Stimulated activated naive CD8-positive, alpha-beta T cell treated with anti-CD3 and anti-CD28 coated beads, Interleukin-15, amount 100 ng/mL, for 72 hours (primary cell): ENCODE results near the gene DCC.

Experiments used
- ATAC-seq: fragments of 150-1000 bp; cut with Tn5 transposase; 2 replicates; pipeline ENCODE4 v1.10.0; 2021; ENCODE audit warnings: mild to moderate bottlenecking, moderate library complexity
- DNase-seq, 2 donors: peaks; one replicate each; pipeline ENCODE4 v3.0.0; 2021 to 2022
- H3K27ac Mint-ChIP-seq, 2 donors: one replicate each; pipeline ENCODE4 v1.8.0; 2022; ENCODE audit warnings: mild to moderate bottlenecking in 2 of 2, mixed read lengths in 2 of 2, moderate library complexity in 2 of 2
- H3K27me3 Mint-ChIP-seq: one replicate; pipeline ENCODE4 v1.8.0; 2022; ENCODE audit warnings: mixed read lengths
- H3K4me1 Mint-ChIP-seq: one replicate; pipeline ENCODE4 v1.8.0; 2022; ENCODE audit warnings: mild to moderate bottlenecking, mixed read lengths
- H3K4me3 Mint-ChIP-seq, 2 donors: one replicate each; pipeline ENCODE4 v1.8.0; 2022; ENCODE audit warnings: mild to moderate bottlenecking in 2 of 2, mixed read lengths in 2 of 2, moderate library complexity in 1 of 2
- H3K9me3 Mint-ChIP-seq, 2 donors: one replicate each; pipeline ENCODE4 v1.8.0; 2022; ENCODE audit warnings: mixed read lengths in 2 of 2

DCC gene

DNA sequence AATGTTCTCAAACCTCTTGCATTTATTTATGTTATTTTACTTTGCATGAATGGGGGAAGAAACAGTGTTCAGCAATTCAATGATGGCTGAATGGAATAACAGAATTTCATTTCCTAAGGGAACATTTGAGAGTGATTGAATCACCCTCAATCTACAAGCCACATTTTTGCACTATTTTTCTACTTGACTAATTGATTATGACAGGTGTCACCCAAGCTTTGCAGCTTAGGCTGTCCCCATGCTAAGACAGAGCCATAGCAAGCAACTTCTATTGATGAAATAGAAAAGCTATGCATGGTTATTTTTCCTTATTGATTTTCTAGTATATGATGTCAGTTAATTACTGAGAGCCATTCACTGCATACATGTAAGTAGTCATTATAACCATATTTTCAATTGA, 795.7 kb downstream of the DCC start:
- DNase-seq, result no peak
- no peak for ATAC-seq
- Mint-ChIP-seq H3K27ac (no peak overlapping the region), H3K4me3 (no peak overlapping the region), H3K9me3 (peaks cover 11 to 15% of the 10 kb centered on the region in 2 donors), H3K27me3 (no peaks in the 10 kb centered on the region), H3K4me1 (no peaks in the 10 kb centered on the region)

DNA sequence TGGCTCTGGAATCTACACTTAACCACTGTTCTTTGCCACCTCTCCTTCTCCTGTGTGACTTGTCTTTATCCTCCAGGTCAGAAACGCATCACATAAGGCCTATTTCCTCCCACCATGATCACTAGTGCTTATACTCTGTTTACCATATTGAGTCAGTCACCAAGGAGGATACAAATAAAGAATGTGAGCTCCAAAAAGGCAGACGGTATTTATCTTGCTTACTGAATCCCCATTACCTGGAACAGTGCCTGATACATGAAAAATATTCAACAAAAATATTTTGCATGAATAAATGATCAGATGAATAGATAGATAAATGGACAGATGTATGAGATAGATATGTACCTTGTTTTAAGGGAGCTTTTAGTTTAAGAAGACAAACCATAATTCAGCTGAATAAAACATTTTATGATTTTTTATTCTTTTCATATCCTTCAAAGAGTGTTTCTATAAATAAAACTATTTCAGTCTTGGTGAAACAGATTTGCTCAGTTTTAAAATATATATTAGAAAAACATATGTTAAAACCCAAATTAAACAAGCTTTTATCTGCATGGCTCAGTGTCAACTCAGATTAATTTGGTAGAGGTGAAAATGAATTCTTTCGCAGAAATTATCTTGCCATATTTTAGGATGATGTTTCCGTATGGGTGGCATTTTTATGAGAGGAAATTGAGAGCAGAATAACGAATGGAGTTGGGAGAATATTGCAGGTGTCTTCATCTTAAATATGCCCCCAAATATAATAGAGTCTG, 799.9 kb downstream of the DCC start:
- Mint-ChIP-seq H3K27me3 (no peaks in the 10 kb centered on the region), H3K27ac (no peak overlapping the region)

DNA sequence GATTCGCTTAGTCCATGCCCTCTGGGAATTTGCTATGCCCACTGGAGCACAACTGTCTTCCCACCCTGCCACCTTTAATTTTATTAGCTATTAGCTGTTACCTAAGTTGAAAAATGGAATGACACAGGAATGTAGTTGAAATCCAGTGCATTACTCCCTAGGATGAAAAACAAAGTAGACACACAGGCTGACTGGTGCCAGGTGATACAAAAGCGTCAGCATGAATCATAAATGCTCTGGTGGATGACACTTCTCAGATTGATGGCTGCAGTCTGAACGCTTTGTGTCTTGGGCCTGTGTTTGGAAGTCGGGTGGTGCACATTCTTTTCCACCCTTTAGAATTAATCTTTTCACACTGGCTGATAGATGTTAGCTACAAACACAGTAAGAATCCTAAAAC, 802.0 kb downstream of the DCC start:
- H3K4me1 Mint-ChIP-seq, result no peaks in the 10 kb centered on the region
- H3K4me3 Mint-ChIP-seq, result no peak overlapping the region
- H3K27ac Mint-ChIP-seq, result no peak overlapping the region
- H3K9me3 Mint-ChIP-seq, result peaks cover 7 to 17% of the 10 kb centered on the region in 2 donors
- no peak for ATAC-seq
- no peaks in the 10 kb centered on the region for H3K27me3 Mint-ChIP-seq
- DNase-seq, result no peak

More for the DNA sequence above, 799.9 kb downstream of the DCC start:
- no peaks in the 10 kb centered on the region for H3K4me1 Mint-ChIP-seq
- H3K4me3 Mint-ChIP-seq, result no peak overlapping the region
- peaks cover 0 to 13% of the 10 kb centered on the region in 2 donors for H3K9me3 Mint-ChIP-seq
- ATAC-seq (no peak), DNase-seq (no peak)

DNA sequence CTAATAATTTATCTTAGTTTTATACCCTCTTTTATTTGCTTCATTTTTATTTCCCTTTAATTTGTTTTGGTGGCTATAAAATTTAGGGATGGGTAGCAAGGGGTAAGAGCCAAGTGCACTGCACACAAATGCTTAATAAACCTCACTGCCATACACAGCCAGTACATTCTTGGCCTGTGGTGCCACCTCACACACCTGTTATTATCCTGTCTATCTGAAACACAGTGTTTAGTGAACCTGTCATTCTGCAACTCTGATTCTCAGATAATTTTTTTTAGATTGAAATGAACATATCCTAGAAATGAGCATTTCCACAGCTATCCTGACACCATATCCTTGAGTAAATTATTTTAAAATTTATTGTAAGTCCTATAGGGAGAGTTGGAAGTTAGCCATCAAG, 807.5 kb downstream of the DCC start:
- Mint-ChIP-seq H3K27me3 (no peaks in the 10 kb centered on the region), H3K27ac (no peak overlapping the region), H3K4me1 (no peaks in the 10 kb centered on the region), H3K4me3 (no peak overlapping the region), H3K9me3 (peaks cover 9 to 13% of the 10 kb centered on the region in 2 donors)
- ATAC-seq, result no peak
- no peak for DNase-seq

DNA sequence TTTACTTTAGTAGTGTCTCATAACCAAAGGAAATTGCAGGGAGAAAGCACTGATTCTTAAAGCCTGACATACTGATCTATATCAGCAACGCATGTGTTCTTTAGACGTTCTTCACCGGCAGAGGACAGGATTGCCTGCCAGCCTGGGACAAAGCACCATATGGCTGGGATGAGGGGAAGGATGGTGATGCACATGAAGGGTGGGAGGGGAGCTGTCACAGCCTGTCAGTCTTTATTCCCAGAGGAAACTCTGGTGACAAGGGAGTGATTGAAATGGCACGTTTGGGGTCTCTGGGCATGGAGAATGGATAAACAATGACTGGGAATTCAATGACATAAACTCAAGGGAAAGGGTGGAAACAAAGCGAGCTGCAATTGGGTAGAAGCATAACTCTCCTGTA, 808.1 kb downstream of the DCC start:
- H3K4me3 Mint-ChIP-seq, result no peak overlapping the region
- no peak for ATAC-seq

DNA sequence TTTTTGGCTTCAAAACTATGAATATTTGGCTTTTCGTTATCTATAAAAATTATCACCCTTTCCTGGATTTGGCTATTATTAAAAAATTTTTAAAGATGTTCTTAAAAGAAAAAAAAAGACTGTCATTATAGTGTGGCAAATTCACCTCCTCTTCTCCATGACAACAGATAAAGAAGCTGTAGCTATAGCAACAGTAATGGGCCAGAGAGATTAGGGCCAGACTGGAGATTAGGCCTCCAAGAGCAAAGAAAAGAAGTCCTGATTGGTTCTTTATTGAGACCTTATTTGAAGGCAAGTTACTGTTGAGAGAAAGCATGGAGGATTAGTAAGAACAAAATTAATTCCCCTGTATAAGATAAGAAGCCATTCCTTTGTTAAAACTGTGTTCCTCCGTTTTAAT, 812.5 kb downstream of the DCC start:
- ATAC-seq (no peak), DNase-seq (no peak)
- peaks cover 5 to 6% of the 10 kb centered on the region in 2 donors for H3K9me3 Mint-ChIP-seq
- no peaks in the 10 kb centered on the region for H3K4me1 Mint-ChIP-seq
- H3K4me3 Mint-ChIP-seq, result no peak overlapping the region
- no peak overlapping the region for H3K27ac Mint-ChIP-seq
- no peaks in the 10 kb centered on the region for H3K27me3 Mint-ChIP-seq

More for the DNA sequence above, 808.1 kb downstream of the DCC start:
- Mint-ChIP-seq H3K4me1 (no peaks in the 10 kb centered on the region), H3K27ac (no peak overlapping the region), H3K9me3 (peaks cover 9 to 13% of the 10 kb centered on the region in 2 donors), H3K27me3 (no peaks in the 10 kb centered on the region)
- DNase-seq, result no peak

DNA sequence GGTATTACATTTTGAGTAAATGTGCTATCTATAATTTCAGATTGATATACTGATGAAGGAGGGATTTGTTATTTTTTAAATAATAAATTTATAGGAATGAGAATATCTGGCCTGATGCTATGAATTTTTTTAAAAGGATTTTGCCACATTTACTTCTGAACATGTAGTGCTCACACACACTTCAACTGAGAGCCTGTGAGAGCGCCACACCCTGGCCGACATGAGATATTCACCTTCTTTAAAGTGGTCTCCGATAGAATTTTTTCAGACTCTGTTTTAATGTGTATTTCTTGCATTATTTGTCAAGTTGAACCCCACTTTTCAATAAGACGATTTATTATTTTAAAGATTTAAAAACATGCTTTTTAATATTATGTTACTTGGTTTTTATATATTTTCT, 813.3 kb downstream of the DCC start:
- Mint-ChIP-seq H3K27ac (no peak overlapping the region), H3K4me1 (no peaks in the 10 kb centered on the region), H3K9me3 (peaks cover 2 to 5% of the 10 kb centered on the region in 2 donors), H3K4me3 (no peak overlapping the region), H3K27me3 (no peaks in the 10 kb centered on the region)
- no peak for ATAC-seq
- DNase-seq, result no peak

DNA sequence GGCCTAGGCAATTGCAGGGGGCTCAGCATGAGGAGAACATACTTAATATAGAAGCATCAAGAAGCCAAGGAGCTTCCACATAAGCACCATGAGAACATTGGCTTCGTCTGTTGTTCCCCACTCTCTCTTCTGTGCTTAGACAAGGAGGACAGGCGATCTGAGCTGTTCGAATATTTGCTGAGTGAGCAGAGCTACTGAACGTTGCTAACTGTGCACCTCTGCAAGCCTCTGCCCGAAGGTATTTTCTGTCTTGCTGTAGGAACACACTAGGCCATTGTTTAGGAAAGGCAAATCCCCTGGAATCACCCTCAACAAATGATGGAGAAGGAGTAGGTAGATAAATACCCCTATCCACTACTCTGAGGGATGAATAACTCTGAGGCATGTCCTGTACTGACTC, 813.8 kb downstream of the DCC start:
- Mint-ChIP-seq H3K9me3 (peaks cover 0 to 5% of the 10 kb centered on the region in 2 donors), H3K4me1 (no peaks in the 10 kb centered on the region), H3K27ac (no peak overlapping the region), H3K4me3 (no peak overlapping the region), H3K27me3 (no peaks in the 10 kb centered on the region)
- DNase-seq, result no peak
- no peak for ATAC-seq

DNA sequence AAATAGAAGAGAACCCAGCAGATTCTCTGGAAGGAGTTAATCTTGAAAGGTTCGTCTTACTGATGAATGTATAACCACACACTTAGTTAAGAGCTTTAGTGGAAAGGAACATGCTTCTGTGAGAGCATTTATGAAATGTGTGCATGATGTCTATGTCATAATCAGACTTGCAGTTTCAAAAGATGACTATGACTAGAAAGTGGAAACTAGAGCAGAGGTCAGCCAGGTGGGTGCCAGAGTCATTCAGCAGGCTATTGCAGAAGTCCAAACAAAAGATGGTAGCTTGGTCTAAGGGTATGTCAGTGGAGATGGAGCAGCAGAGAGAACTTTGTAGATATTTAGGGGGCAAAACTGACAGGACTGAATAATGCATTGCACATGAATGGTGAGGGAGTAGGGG, 825.8 kb downstream of the DCC start:
- no peaks in the 10 kb centered on the region for H3K4me1 Mint-ChIP-seq
- H3K4me3 Mint-ChIP-seq, result no peak overlapping the region
- DNase-seq (no peak), ATAC-seq (no peak)
- no peak overlapping the region for H3K27ac Mint-ChIP-seq
- peaks cover 7 to 9% of the 10 kb centered on the region in 2 donors for H3K9me3 Mint-ChIP-seq
- no peaks in the 10 kb centered on the region for H3K27me3 Mint-ChIP-seq

DNA sequence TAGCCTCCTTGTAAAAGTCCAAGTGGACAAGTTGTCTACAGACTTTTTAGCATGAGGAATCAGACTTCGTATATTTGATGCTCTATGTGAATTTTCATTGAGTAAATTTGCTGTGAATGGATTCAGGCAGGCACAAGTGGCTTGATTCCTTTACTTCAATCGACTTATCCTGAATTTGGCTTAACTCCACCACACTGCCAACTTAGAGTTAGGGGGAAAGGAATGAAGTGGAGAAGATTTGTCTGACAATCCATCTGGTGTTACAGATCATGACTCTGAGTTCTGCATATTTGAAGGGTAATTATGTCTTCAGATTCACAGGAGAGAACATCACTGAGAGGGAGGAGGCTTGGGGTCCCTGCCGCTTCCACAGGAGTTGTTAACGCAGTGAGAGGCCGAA, 829.3 kb downstream of the DCC start:
- DNase-seq (no peak), ATAC-seq (no peak)
- no peak overlapping the region for H3K4me3 Mint-ChIP-seq
- no peaks in the 10 kb centered on the region for H3K4me1 Mint-ChIP-seq
- H3K27ac Mint-ChIP-seq, result no peak overlapping the region
- no peaks in the 10 kb centered on the region for H3K9me3 Mint-ChIP-seq
- no peaks in the 10 kb centered on the region for H3K27me3 Mint-ChIP-seq

DNA sequence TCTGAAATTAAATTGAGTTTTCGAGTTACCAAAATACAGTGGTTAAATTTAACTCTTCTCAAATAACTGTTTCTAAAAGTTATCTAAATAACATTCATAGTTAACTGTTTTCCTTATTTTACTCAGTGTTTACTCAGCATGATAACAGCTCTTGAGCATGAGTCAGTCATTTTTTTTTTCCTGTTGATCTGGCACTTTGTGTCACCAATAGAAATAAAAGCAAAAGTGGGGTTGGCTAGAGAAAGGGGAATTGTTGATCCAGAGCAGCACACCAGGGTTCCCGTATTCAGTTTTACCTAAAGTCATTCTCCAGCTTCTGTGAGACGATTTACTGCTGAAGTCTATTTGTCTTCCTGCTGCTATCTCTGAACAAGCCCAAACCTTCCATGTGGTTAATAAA, 851.6 kb downstream of the DCC start:
- ATAC-seq, result no peak
- H3K4me1 Mint-ChIP-seq, result no peaks in the 10 kb centered on the region
- no peak overlapping the region for H3K27ac Mint-ChIP-seq
- H3K4me3 Mint-ChIP-seq, result no peak overlapping the region
- H3K9me3 Mint-ChIP-seq, result peaks cover 0 to 8% of the 10 kb centered on the region in 2 donors
- no peaks in the 10 kb centered on the region for H3K27me3 Mint-ChIP-seq
- DNase-seq, result no peak

DNA sequence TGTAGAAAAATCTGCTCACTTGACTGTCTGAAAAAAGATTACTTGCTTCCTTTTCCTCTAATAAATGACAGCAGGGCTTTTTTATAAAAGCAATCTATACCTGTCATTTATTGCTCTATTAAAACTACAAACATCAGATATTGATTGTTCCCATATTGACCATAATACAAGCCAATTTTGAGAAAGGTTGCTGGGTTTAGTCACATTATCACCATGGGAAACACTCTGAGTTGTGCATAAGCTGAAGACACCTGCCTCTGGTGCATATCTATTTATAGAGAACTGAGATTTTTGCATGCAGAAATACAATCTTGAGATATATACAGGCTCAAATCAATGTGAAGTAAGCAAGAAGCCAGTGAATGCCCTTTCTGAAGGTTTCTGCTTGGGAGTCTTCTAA, 853.9 kb downstream of the DCC start:
- Mint-ChIP-seq H3K27me3 (no peaks in the 10 kb centered on the region), H3K27ac (no peak overlapping the region), H3K4me3 (no peak overlapping the region), H3K4me1 (no peaks in the 10 kb centered on the region), H3K9me3 (peaks cover 0 to under 1% of the 10 kb centered on the region in 2 donors)
- DNase-seq (no peak), ATAC-seq (no peak)

DNA sequence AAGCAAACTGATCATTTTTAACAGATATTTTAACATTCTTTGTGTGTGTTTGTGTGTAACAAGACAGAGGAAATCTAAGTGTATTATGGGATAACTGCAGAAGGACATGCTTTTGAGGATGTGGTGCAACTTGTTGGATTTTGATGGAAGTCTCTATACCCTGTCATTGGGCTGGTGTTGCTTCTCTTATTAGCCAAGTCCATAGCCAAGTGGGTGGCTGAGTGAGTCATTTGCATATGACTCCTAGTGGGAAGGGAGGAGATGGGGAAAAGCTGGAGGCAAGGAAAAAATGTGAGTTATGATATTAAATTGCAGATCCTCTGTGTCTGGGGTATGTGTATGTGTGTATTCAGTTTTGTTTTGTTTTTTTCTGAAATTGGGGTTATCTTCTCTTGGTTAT, 879.9 kb downstream of the DCC start:
- DNase-seq (no peak), ATAC-seq (no peak)
- H3K4me1 Mint-ChIP-seq, result no peaks in the 10 kb centered on the region
- H3K27ac Mint-ChIP-seq, result no peak overlapping the region
- H3K4me3 Mint-ChIP-seq, result no peak overlapping the region
- H3K27me3 Mint-ChIP-seq, result no peaks in the 10 kb centered on the region
- peaks cover 0 to 9% of the 10 kb centered on the region in 2 donors for H3K9me3 Mint-ChIP-seq

DNA sequence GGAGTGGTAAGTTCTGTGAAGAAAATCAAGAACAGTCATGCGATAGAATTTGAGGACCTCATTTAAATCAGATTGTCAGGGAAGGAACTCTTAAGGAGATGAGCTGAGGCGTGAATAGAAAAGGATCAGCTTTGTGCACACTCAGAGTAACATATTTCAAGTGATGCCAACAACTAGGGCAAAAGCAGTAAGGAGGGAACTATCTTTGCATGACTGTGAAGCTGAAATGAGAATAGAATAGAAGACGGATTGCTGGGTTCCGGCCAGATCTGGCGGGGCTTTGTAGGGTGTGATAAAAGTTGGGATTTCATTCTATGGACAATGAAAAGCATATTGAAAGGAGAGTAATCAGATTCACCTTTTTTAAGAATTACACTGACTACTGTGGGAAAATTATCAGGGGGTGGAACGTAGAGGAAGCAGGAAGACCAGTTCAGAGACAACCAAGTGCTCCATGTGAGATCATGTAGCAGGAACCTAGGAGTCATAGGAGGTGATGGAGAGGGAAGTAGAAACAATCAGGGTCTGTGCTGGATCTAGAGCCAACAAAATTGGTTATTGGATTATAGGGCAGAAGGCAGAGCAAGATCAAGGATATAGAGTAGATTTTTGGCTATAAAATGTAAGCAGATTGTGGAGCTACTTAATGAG, 884.3 kb downstream of the DCC start:
- no peak for DNase-seq
- Mint-ChIP-seq H3K27ac (no peak overlapping the region), H3K4me1 (no peaks in the 10 kb centered on the region), H3K27me3 (no peaks in the 10 kb centered on the region), H3K4me3 (no peak overlapping the region), H3K9me3 (peaks cover 0 to 9% of the 10 kb centered on the region in 2 donors)
- ATAC-seq, result no peak

DNA sequence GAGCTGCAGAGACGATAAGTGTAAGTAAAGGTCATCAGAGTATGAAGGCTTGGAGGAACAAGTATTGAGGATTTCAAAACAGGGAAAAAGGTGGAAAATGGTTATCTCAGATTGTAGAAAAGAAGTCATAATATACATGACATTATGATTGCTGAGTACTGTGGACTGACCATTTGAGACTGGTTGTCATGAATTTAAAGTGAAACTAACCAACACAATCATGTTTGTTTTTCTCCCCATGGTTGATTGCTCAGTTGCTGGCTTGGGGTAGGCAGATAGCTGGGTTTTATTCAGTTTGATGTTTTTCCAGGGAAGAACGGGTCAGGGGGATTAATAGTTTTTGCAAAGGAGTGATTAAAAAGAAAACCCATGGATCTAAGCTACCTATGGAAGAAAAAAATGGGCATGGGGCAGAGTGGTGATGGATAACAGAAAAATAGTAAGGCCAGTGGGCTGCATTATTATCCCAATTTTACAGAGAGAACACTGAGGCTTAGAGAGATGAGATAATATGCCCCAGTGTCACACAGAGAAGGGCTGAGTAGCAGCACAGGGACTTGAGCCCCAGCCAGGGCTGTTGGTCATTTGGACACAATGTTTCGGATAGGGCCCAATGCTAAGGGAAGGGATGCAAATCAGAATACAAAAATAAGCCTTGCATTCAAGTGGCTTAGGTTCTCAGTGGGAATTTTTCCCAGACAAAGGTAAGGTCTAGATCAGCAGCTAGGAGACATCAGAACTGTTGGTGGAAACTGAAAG, 885.7 kb downstream of the DCC start:
- no peak for ATAC-seq
- no peaks in the 10 kb centered on the region for H3K4me1 Mint-ChIP-seq
- H3K4me3 Mint-ChIP-seq, result no peak overlapping the region
- no peak overlapping the region for H3K27ac Mint-ChIP-seq
- H3K9me3 Mint-ChIP-seq, result no peaks in the 10 kb centered on the region
- no peak for DNase-seq
- H3K27me3 Mint-ChIP-seq, result no peaks in the 10 kb centered on the region

DNA sequence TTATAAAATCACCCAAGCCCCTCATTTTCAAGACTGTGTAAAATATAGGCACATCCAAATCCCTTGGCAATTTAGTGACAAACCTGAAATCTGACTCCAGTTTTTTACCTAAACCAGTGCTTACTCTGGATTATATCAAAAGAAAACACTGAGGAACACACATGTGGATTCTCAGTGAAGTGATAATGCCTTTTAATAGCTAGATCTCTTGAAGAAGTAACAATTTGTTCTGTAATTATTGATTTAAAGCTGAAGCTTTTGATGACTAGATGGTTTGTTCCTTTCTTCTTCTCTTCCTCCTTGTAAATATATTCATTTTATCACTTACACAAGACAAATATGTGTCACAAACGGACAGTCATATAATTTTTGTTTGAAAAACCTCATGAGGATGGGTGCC, 894.6 kb downstream of the DCC start:
- no peak overlapping the region for H3K4me3 Mint-ChIP-seq
- no peak overlapping the region for H3K27ac Mint-ChIP-seq
- DNase-seq (no peak), ATAC-seq (no peak)
- no peaks in the 10 kb centered on the region for H3K27me3 Mint-ChIP-seq
- H3K4me1 Mint-ChIP-seq, result no peaks in the 10 kb centered on the region
- H3K9me3 Mint-ChIP-seq, result peaks cover 0 to 12% of the 10 kb centered on the region in 2 donors
